Suprapubic skin (tissue), 4 donors: ENCODE results near the gene SLC25A17. TPM values are rescaled to one million over a fixed set of nuclear protein-coding genes. Genes with fewer than 3 reads are reported as not detected.
"Not testable (repeated sequence)": the region's sequence is repeated elsewhere in the genome, so short reads cannot be mapped to it uniquely, and the experiment has no call there.

Experiments
- DNase-seq, 2 donors: peaks; one replicate each; pipeline ENCODE4 v3.0.0-alpha.2; 2019; ENCODE audit warnings: low spot score in 2 of 2
- H3K27ac ChIP-seq: fragments of 200-600 bp; sonication (generic); one replicate; pipeline ENCODE4 v1.5.1; 2019
- H3K27me3 ChIP-seq: fragments of 200-600 bp; sonication (generic); one replicate; pipeline ENCODE4 v1.5.1; 2019
- H3K36me3 ChIP-seq: fragments of 200-600 bp; sonication (generic); one replicate; pipeline ENCODE4 v1.5.1; 2019
- H3K4me1 ChIP-seq: fragments of 200-600 bp; sonication (generic); one replicate; pipeline ENCODE4 v1.5.1; 2019
- H3K4me3 ChIP-seq: fragments of 200-600 bp; sonication (generic); one replicate; pipeline ENCODE4 v1.5.1; 2019; ENCODE audit warnings: mild to moderate bottlenecking
- H3K9me3 ChIP-seq: fragments of 200-600 bp; sonication (generic); one replicate; pipeline ENCODE4 v1.5.1; 2019
- CTCF ChIP-seq, 2 donors: fragments of 200-600 bp in 1 of 2; fragments of 450-650 bp in 1 of 2; sonication (generic) in 1 of 2; IDR thresholded peaks; one replicate each; pipeline ENCODE4 v1.5.1; 2016 to 2019; ENCODE audit warnings: antibody characterized with exemption in 2 of 2, mild to moderate bottlenecking in 1 of 2, moderate library complexity in 1 of 2
- EP300 ChIP-seq: sonication (generic); formaldehyde crosslinking; IDR thresholded peaks from one replicate; pipeline ENCODE4 v1.6.1; 2017; ENCODE audit warnings: antibody characterized with exemption
- POLR2A ChIP-seq, 2 donors: fragments of 450-650 bp; IDR thresholded peaks; one replicate each; pipeline ENCODE4 v1.6.1; 2017; ENCODE audit warnings: antibody characterized with exemption in 2 of 2, mild to moderate bottlenecking in 2 of 2, moderate library complexity in 2 of 2
- POLR2AphosphoS5 ChIP-seq, 3 donors: sonication (generic); formaldehyde crosslinking; IDR thresholded peaks; one replicate each; pipeline ENCODE4 v1.6.1; 2017; ENCODE audit warnings: antibody characterized with exemption in 3 of 3
- WGBS: methylation state at CpG from one replicate; pipeline ENCODE4 v1.1.5; 2018; 5-methylcytosine and 5-hydroxymethylcytosine counted together
- total RNA-seq, 4 donors: library from RNA; depleted of rRNA; stranded (reverse); fragments of >200 nt; gene quantifications; one replicate each; pipeline ENCODE4 v1.1.0, GENCODE V29; 2016

The SLC25A17 gene
- total RNA-seq, 4 donors from 2014 or later, result 16.1 to 31.0 (median 19.8) TPM

GRCh38 chr22:40768206-40768605 lies 50.9 kb downstream of the SLC25A17 start:
- H3K9me3 ChIP-seq, result no peaks in the 10 kb centered on the region
- no peak for DNase-seq
- H3K4me1 ChIP-seq, result peaks cover 3% of the 10 kb centered on the region
- no peaks in the 10 kb centered on the region for H3K27me3 ChIP-seq
- WGBS, result 97% methylated on average over 1 of the region's 1 CpG
- no peak overlapping the region for H3K27ac ChIP-seq
- no peak for TF ChIP-seq CTCF (IDR thresholded peaks at IDR 0.05)
- TF ChIP-seq POLR2A (IDR thresholded peaks at IDR 0.05), result no peak
- no peak for TF ChIP-seq POLR2AphosphoS5 (IDR thresholded peaks at IDR 0.05)
- no peak for TF ChIP-seq EP300
- peaks cover 39% of the 10 kb centered on the region for H3K36me3 ChIP-seq
- H3K4me3 ChIP-seq, result no peak overlapping the region

GRCh38 chr22:40766956-40767355 lies 52.2 kb downstream of the SLC25A17 start:
- TF ChIP-seq POLR2A (IDR thresholded peaks at IDR 0.05), result no peak
- no peak for TF ChIP-seq EP300
- no peak for TF ChIP-seq CTCF (IDR thresholded peaks at IDR 0.05)
- TF ChIP-seq POLR2AphosphoS5 (IDR thresholded peaks at IDR 0.05), result no peak
- H3K4me1 ChIP-seq, result peaks cover 3% of the 10 kb centered on the region
- no peak overlapping the region for H3K27ac ChIP-seq
- no peaks in the 10 kb centered on the region for H3K9me3 ChIP-seq
- DNase-seq, result no peak
- no peaks in the 10 kb centered on the region for H3K27me3 ChIP-seq
- WGBS, result 100% methylated on average over 2 of the region's 2 CpGs
- H3K36me3 ChIP-seq, result peaks cover 26% of the 10 kb centered on the region
- no peak overlapping the region for H3K4me3 ChIP-seq

GRCh38 chr22:40764763-40765441 lies 54.2 kb downstream of the SLC25A17 start:
- DNase-seq, result no peak
- Histone ChIP-seq H3K27ac (no peak overlapping the region), H3K9me3 (no peaks in the 10 kb centered on the region), H3K36me3 (peaks cover 7% of the 10 kb centered on the region), H3K4me3 (no peak overlapping the region), H3K27me3 (no peaks in the 10 kb centered on the region), H3K4me1 (peaks cover 6% of the 10 kb centered on the region)
- TF ChIP-seq POLR2AphosphoS5 (IDR thresholded peaks at IDR 0.05), result no peak
- TF ChIP-seq POLR2A (IDR thresholded peaks at IDR 0.05), result no peak
- no peak for TF ChIP-seq CTCF (IDR thresholded peaks at IDR 0.05)
- no peak for TF ChIP-seq EP300
- WGBS, result 50% methylated on average over 6 of the region's 6 CpGs

GRCh38 chr22:40759294-40759840 lies 59.8 kb downstream of the SLC25A17 start:
- no peaks in the 10 kb centered on the region for H3K9me3 ChIP-seq
- no peak overlapping the region for H3K4me3 ChIP-seq
- no peak for DNase-seq
- no peak for TF ChIP-seq EP300
- H3K36me3 ChIP-seq, result no peaks in the 10 kb centered on the region
- peaks cover 22% of the 10 kb centered on the region for H3K4me1 ChIP-seq
- peak overlapping the region; percentile 62 for H3K27ac ChIP-seq
- WGBS, result 86% methylated on average over 6 of the region's 6 CpGs
- H3K27me3 ChIP-seq, result no peaks in the 10 kb centered on the region

- not testable (repeated sequence) for H3K4me3 ChIP-seq, DNase-seq, H3K27me3 ChIP-seq, H3K9me3 ChIP-seq, H3K36me3 ChIP-seq
- H3K27ac ChIP-seq, result peak overlapping the region; percentile 62
- 85% methylated on average over 13 of the region's 13 CpGs for whole genome bisulfite sequencing
- H3K4me1 ChIP-seq, result peaks cover 22% of the 10 kb centered on the region
Measured at GRCh38 chr22:40758851-40759250, 60.3 kb downstream of the SLC25A17 start.

- 55% methylated on average over 3 of the region's 3 CpGs for WGBS
- TF ChIP-seq POLR2A (IDR thresholded peaks at IDR 0.05) (no peak), CTCF (IDR thresholded peaks at IDR 0.05) (no peak), EP300 (no peak), POLR2AphosphoS5 (IDR thresholded peaks at IDR 0.05) (no peak)
- no peak for DNase-seq
- no peaks in the 10 kb centered on the region for H3K27me3 ChIP-seq
- H3K27ac ChIP-seq, result peak overlapping the region; percentile 62
- H3K9me3 ChIP-seq, result no peaks in the 10 kb centered on the region
- no peaks in the 10 kb centered on the region for H3K36me3 ChIP-seq
- H3K4me3 ChIP-seq, result no peak overlapping the region
- H3K4me1 ChIP-seq, result peaks cover 22% of the 10 kb centered on the region
Measured at GRCh38 chr22:40758390-40758789, 60.8 kb downstream of the SLC25A17 start.
